NCI-H2107 (cell line): ENCODE data around the gene PVALEF.
"Not testable (repeated sequence)": the region's sequence is repeated elsewhere in the genome, so short reads cannot be mapped to it uniquely, and the experiment has no call there.

ENCODE experiments used
- DNase-seq: peaks from one replicate; lab custom pipeline; 2025; lab: John Stamatoyannopoulos, UW

PVALEF gene

DNA sequence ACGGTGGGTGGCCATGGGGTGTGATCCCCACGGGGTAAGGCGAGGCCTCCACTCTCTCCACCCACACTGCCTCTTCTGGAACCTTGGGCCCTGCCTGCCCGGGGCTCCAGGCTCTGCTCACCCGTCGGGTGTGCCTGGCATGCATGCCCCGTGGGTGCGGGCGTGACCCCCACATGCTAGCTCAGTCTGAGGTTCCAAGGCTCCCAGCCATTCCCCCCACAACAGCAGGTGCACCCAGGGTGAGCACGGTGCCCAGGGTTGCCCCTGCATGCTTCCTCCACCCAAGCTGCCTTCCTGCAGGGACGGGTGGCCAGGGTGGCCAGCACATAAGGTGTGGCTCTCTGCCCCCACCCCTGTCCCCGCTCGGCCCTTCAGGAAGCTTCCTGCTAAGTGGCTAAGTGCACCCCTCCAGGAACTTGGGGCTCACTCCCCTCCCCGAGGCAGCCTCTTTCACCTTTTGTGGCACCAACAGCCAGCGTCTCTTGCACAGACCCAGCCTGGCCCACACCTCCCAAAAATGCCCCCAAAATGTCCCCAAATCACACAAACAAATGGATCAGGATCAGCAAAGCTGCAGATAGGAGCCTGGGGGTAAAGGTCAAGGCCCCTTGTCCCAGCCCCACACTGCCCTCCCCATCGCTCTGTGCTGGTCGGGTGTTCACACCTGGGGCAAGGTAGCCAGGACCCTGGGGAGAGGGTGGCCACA lies 21.4 kb upstream of the PVALEF start:
- no peak for DNase-seq

- DNase-seq = no peak
Measured at GRCh38 chr17:81144423-81144781, 20.9 kb upstream of the PVALEF start.

- not testable (repeated sequence) for DNase-seq
Measured at GRCh38 chr17:81146208-81146607, 19.1 kb upstream of the PVALEF start.

- DNase-seq = no peak
Measured at GRCh38 chr17:81147701-81148100, 17.6 kb upstream of the PVALEF start.

DNA sequence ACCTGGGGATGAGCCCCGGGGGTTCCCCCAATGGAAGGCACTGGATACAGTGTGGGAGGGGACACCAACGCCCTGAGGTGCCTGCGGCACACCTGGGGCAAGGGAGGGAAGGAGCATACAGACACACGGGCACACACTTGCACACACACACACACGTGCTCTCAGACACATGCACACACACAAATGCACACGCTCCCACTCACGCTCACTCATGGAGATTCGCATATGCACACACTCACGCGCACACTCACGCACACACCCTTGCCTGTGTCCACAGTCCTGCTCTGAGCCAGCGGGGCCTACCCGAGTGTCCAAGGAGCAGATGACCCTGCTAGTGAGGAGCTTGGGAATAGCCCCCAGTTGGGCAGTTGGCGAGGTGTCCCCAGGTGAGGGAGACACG lies 16.7 kb upstream of the PVALEF start:
- DNase-seq = no peak

- no peak for DNase-seq
Measured at GRCh38 chr17:81148986-81149533, 16.2 kb upstream of the PVALEF start.

DNA sequence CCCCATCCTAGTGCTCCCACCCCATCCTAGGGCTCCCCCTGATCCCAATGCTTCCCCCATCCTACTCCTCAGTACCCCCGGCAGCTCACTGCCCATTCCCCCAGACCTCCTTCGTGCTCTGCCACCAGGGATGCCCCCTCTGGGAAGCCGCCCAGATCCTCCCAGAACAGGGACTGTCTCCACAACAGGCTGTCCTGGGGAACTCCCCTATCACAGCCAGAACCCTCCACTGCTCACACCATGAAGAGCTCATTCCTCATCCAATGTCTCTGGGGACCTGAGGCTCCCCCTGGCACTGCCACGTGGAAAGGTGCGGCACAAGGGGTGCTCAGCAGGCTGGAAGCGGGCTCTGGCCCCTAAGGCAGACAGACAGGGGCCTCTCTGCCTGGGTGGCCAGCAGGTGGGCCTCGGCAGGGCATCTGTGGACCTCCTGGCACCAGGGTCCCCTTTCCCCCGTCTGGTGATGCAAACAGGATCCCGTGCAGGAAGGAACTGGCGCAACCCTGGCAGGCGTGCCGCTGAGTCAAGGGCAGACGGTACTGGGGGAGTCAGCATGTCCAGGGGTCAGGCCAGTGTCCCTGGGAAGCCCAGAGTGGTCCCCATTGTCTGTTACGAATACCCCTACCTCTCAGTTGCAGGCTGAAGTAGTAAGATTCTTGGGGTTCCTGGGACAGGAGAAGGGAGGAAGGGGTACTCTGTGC lies 14.8 kb upstream of the PVALEF start:
- DNase-seq = no peak

DNA sequence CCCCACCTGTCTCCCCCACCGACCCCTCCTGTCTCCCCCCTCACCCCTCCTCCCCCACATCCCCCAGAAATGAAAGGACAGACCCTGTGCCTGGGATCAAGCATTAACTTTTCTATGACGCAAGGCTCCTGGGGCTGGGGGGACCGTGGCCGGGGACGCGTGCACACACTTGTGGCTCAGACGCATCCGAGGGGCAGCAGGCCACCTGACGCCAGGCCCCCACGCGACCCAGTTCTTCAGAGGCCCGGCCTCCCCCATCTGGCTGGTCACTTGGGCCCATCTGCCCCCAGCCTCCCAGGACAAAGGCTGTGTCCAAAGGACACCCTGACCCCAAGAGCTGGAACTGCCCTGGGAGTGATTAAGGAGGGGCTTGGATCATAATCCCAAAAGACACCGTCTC lies 14.0 kb upstream of the PVALEF start:
- no peak for DNase-seq

DNA sequence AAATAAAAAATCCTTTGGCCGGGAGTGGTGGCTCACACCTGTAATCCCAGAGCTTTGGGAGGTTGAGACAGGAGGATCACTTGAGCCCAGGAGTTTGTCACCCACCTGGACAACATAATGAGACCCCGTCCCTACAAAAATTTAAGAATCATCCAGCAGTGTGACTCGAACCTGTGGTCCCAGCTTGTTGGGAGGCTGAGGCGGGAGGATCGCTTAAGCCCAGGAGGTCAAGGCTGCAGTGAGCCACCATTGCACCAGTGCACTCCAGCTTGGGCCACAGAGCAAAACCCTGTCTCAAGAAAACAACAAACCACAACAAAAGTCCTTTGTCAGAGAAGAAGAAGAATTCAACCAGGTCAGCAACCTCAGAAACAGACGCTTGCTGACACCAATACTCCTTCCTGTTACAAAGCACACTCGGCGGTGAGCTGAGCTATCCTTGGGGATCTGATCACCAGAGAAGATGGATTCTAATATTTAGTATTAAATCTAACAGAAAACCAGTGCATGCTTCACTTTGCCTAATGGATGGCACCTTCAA lies 12.9 kb upstream of the PVALEF start:
- no peak for DNase-seq

DNA sequence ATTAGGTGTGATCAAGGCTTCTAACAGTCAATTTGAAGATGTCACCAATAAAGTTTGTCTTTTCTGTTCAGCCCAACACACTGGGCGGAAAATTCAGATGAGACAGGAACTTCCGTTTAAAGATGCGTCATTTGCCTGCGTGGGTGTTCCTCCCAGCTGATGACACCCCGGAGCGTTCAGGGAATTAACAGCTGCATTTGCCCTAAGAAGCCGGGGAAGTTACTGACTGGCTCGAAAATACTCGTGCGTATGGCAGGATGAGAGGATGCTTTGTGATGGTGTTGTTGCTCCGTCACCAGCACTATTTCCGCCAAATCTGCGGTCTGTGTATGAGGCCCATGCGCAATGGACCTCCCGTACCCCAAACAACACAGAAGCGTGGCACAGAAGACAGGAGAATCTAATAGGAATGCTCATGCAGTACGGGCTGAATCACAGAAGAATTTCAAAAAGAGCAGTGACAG lies 11.9 kb upstream of the PVALEF start:
- no peak for DNase-seq

GRCh38 chr17:81154016-81154415 lies 11.3 kb upstream of the PVALEF start:
- not testable (repeated sequence) for DNase-seq

- DNase-seq = no peak
Measured at GRCh38 chr17:81154961-81155360, 10.3 kb upstream of the PVALEF start.

GRCh38 chr17:81156866-81157805 lies 8.2 kb upstream of the PVALEF start:
- DNase-seq = no peak

GRCh38 chr17:81157848-81158687 lies 7.2 kb upstream of the PVALEF start:
- DNase-seq = no peak

DNA sequence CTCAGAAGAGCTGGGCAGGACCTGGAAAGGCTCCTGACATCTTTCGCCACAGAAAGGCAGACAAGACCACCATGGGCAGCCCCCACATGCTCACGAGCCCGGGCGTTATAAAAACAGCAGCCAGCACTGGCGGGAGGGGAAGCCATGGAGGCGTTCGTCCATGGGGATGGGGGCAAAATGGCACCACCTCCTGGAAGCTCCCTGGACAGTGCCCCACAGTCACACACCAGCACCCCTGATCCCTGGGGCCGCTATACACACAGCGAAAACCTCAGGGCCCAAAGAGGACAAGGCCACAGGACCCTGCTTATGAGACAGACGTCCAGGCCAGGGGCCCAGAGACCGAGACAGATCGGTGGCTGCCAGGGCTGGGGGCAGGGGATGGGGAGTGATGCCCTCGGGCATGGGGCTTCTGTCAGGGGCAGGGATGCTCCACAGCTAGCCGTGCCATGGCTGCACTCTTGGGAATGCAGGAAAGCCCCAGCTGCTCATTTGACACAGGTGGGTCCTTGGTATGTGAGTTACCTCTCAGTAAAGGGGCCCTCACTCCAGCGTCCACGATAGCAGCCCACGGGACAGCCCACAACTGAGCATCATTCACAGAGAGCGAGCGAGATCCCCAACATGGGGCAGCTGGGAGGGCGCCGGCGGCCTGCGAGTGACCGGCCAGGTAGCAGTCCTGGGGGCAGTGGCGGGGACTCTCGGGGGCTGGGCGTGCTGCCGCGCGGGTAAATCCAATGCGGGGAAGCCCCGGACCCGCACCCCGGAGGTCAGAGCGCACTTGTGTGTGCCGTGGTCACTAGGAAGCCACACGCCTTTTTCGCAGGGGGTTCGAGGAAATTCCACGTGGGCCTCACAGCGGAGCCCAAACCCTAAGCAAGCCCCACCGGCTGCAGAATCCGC lies 6.4 kb upstream of the PVALEF start:
- no peak for DNase-seq

- DNase-seq = no peak
Measured at GRCh38 chr17:81159611-81160265, 5.6 kb upstream of the PVALEF start.

GRCh38 chr17:81160306-81160705 lies 5.0 kb upstream of the PVALEF start:
- no peak for DNase-seq

DNA sequence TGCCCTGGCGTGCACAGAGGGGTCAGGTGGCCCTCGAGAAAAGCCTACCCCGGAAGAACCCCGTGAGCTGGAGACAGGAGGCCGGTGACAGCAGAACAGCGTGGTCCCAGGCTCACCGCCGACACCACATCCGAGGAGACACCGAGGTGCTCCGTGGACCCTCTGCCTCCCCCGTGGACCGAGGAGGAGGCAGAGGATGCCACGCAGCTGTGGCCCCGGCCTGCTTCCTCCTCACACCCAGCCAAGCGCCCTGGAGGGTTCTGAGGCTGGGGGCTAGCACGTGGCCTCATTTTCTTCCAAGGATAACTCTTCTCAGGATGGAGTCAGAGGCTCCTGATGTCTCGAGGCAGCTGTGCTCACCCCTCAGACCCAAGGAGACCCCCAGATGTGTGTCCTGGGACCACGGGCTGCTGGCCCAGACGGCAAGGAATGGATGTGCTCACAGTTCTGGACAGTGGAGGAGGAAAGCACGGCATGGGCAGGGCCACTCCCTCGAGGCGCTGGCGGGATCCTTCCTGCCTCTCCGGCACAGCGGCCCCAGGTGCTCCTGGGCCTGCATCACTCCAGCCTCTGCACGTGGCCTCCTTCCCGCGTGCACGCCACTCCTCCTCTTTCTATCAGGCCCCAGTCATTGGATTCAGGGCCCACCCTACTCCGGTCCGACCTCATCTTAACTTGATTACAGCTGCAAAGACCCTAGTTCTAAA lies 4.4 kb upstream of the PVALEF start:
- no peak for DNase-seq

GRCh38 chr17:81161536-81161935 lies 3.8 kb upstream of the PVALEF start:
- DNase-seq = no peak
